WI38 (cell line): Measurements from ENCODE around the gene AGAP1.

Source experiments
- H3K4me3 ChIP-seq: 2 replicates; pipeline ENCODE4 v1.5.1; 2011; ENCODE audit warnings: low read depth, mild to moderate bottlenecking, control low read depth, low read length
- CTCF ChIP-seq: IDR thresholded peaks from 2 replicates; pipeline ENCODE4 v1.5.1; 2012; ENCODE audit warnings: low read depth, mild to moderate bottlenecking, control low read depth, low read length

Gene AGAP1

GRCh38 chr2:236176417-236176816, 682.6 kb downstream of the AGAP1 start:
- peak; percentile 86 for TF ChIP-seq CTCF
- no peak overlapping the region for H3K4me3 ChIP-seq

GRCh38 chr2:236176951-236177350, 683.1 kb downstream of the AGAP1 start:
- no peak for TF ChIP-seq CTCF
- no peak overlapping the region for H3K4me3 ChIP-seq

GRCh38 chr2:236177604-236177966, 683.7 kb downstream of the AGAP1 start:
- H3K4me3 ChIP-seq: peak overlapping the region; percentile 58; the same call in 1 of the 2 replicates
- peak; percentile 51 for TF ChIP-seq CTCF

- TF ChIP-seq CTCF: peak; percentile 83
- peak overlapping the region; percentile 58 for H3K4me3 ChIP-seq
Observed at GRCh38 chr2:236177967-236178889, 684.4 kb downstream of the AGAP1 start.

- H3K4me3 ChIP-seq: peak overlapping the region; percentile 58
- TF ChIP-seq CTCF: no peak
Observed at GRCh38 chr2:236178890-236179235, 685.0 kb downstream of the AGAP1 start.

- TF ChIP-seq CTCF: no peak
- H3K4me3 ChIP-seq: peak overlapping the region; percentile 58
Observed at GRCh38 chr2:236179236-236180075, 685.6 kb downstream of the AGAP1 start.
